Tibial nerve (tissue), 4 donors: ENCODE measurements around the gene METRNL.

Experiments used
- CTCF ChIP-seq, 5 experiments: fragments of 200-600 bp in 3 of 5; fragments of 450-650 bp in 2 of 5; sonication (generic) in 3 of 5; IDR thresholded peaks; one replicate each; pipeline ENCODE4 v1.5.1; 2016 to 2019; ENCODE audit warnings: antibody characterized with exemption in 5 of 5, mild to moderate bottlenecking in 3 of 5, moderate library complexity in 2 of 5
- EP300 ChIP-seq, 2 donors: sonication (generic); formaldehyde crosslinking; IDR thresholded peaks; one replicate each; pipeline ENCODE4 v1.6.1; 2017; ENCODE audit warnings: antibody characterized with exemption in 2 of 2, mild to moderate bottlenecking in 1 of 2
- POLR2A ChIP-seq, 2 donors: fragments of 450-650 bp; IDR thresholded peaks; one replicate each; pipeline ENCODE4 v1.6.1; 2017; ENCODE audit warnings: antibody characterized with exemption in 2 of 2, mild to moderate bottlenecking in 2 of 2, moderate library complexity in 2 of 2

- no peak for TF ChIP-seq CTCF (IDR thresholded peaks at IDR 0.05)
- no peak for TF ChIP-seq POLR2A (IDR thresholded peaks at IDR 0.05)
- peak in 1 of 2 donors; percentile 35 for TF ChIP-seq EP300 (IDR thresholded peaks at IDR 0.05)
These were observed 22.5 kb downstream of the METRNL start for GRCh38 chr17:83101805-83102480.
